BLaER1 treated with 17β-estradiol and CSF1 and Interleukin-3, amounts not matched to agents 10 nM and 100 nM (cell line): Measurements from ENCODE around the gene TTLL5.

Experiments used
- H3K27ac ChIP-seq, 11 experiments: shearing (Covaris generic); formaldehyde crosslinking; 2 replicates each; pipeline ENCODE4 v1.8.1; 2022
- H3K27me3 ChIP-seq, 11 experiments: shearing (Covaris generic); formaldehyde crosslinking; 2 replicates each; pipeline ENCODE4 v1.8.1; 2022
- H3K36me3 ChIP-seq, 11 experiments: shearing (Covaris generic); formaldehyde crosslinking; 2 replicates each; pipeline ENCODE4 v1.8.1; 2022
- H3K4me1 ChIP-seq, 10 experiments: shearing (Covaris generic); formaldehyde crosslinking; 2 replicates each; pipeline ENCODE4 v1.8.1; 2022
- H3K4me2 ChIP-seq, 11 experiments: shearing (Covaris generic); formaldehyde crosslinking; 2 replicates each; pipeline ENCODE4 v1.8.1; 2022
- H3K4me3 ChIP-seq, 10 experiments: shearing (Covaris generic); formaldehyde crosslinking; 2 replicates each; pipeline ENCODE4 v1.8.1; 2022
- H3K9ac ChIP-seq, 11 experiments: shearing (Covaris generic); formaldehyde crosslinking; 2 replicates each; pipeline ENCODE4 v1.8.1; 2022
- H3K9me3 ChIP-seq, 11 experiments: shearing (Covaris generic); formaldehyde crosslinking; replicated peaks in 1 of 11; 2 replicates each; pipeline ENCODE4 v1.8.1; 2022
- H4K20me1 ChIP-seq, 11 experiments: shearing (Covaris generic); formaldehyde crosslinking; 2 replicates each; pipeline ENCODE4 v1.8.1; 2022
- Cebpa-rat ChIP-seq, 11 experiments: shearing (Covaris generic); IDR thresholded peaks; 2 replicates each; pipeline ENCODE4 v1.8.1; 2022

The TTLL5 gene

DNA sequence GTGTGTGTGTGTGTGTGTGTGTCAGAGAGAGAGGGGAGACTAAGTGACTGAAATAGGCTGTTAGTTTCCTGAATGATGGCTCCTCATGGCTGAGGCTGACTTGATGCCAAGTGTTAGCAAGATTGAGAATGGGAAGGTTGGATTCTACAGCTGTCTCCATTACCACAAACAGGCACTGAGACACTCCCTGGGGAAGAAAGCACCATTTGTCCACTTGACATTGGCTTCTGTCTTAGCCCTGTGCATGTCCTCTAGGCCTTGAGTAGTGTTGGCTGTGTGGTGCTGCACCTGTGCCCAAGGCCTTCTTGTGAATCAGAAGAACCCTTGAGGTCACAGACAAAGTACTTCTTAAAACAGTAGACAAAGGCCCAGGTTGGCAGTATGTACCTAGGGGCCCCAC lies 16.0 kb upstream of the TTLL5 start:
- H3K4me1 ChIP-seq, result peaks cover 0 to 6% (median 0%) of the 10 kb centered on the region in 10 experiments; a peak in 2 of 20 replicates
- no peaks in the 10 kb centered on the region for H4K20me1 ChIP-seq
- no peak overlapping the region for H3K4me2 ChIP-seq
- no peaks in the 10 kb centered on the region for H3K9me3 ChIP-seq
- H3K27me3 ChIP-seq, result no peaks in the 10 kb centered on the region
- no peak overlapping the region for H3K27ac ChIP-seq
- H3K9ac ChIP-seq, result no peak overlapping the region
- no peak overlapping the region for H3K4me3 ChIP-seq
- H3K36me3 ChIP-seq, result peaks cover 9 to 93% (median 19%) of the 10 kb centered on the region in 11 experiments
- TF ChIP-seq Cebpa-rat (IDR thresholded peaks at IDR 0.05), result no peak

DNA sequence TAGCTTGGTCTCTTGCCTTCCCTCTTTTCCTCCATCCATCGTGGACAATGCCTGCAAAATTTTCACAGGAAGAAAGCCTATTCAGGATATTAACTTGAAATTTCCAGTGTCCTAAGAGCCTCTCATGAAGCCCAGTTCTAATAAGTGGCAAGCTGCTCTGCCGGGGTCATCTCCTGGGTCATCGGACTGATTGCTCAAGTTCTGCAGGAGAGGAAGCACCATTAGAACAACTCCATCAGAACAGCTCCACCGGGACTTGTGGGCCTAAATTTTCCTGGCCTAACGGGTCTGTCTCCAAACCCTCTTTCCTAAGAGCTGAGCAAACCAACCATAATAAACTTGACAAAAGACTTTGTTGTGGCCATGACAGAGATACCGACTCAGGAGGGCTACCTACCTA lies 14.3 kb upstream of the TTLL5 start:
- peaks cover 26 to 94% (median 36%) of the 10 kb centered on the region in 11 experiments for H3K36me3 ChIP-seq
- H3K27ac ChIP-seq, result no peak overlapping the region
- H3K4me1 ChIP-seq, result peaks cover 0 to 5% (median 0%) of the 10 kb centered on the region in 10 experiments; a peak in 5 of 20 replicates
- no peaks in the 10 kb centered on the region for H3K27me3 ChIP-seq
- no peaks in the 10 kb centered on the region for H4K20me1 ChIP-seq
- H3K9me3 ChIP-seq, result no peaks in the 10 kb centered on the region
- no peak overlapping the region for H3K4me2 ChIP-seq
- TF ChIP-seq Cebpa-rat (IDR thresholded peaks at IDR 0.05), result no peak
- H3K4me3 ChIP-seq, result no peak overlapping the region
- H3K9ac ChIP-seq, result no peak overlapping the region

DNA sequence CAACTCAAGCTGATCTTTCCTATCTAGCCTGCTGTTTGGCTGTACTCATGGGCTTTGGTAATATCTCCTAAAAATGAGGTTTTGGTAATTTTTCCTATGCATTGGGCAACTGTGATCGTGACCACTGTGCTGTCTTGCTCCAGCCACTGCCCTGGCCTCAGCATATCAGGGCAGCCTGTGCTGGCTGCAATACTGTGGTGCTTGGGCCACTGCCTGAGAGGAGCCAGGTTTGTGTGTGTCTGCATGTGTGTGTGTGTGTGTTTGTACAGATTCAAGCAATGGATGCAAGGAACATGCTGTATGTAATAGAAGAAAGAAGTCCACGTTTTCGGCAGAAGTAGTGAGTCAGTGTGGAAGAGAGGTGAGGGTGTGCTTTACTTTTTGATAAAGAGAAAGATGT lies 13.4 kb upstream of the TTLL5 start:
- Histone ChIP-seq H3K9me3 (no peaks in the 10 kb centered on the region), H3K9ac (no peak overlapping the region), H3K27ac (no peak overlapping the region), H3K4me3 (no peak overlapping the region), H3K27me3 (no peaks in the 10 kb centered on the region), H3K4me2 (no peak overlapping the region), H3K36me3 (peaks cover 33 to 94% (median 43%) of the 10 kb centered on the region in 11 experiments), H4K20me1 (no peaks in the 10 kb centered on the region), H3K4me1 (peaks cover 0 to 11% (median 0%) of the 10 kb centered on the region in 10 experiments; a peak in 3 of 20 replicates)
- TF ChIP-seq Cebpa-rat (IDR thresholded peaks at IDR 0.05), result no peak

GRCh38 chr14:75648066-75648838 lies 12.8 kb upstream of the TTLL5 start:
- H3K27ac ChIP-seq, result no peak overlapping the region
- no peaks in the 10 kb centered on the region for H3K9me3 ChIP-seq
- H3K27me3 ChIP-seq, result no peaks in the 10 kb centered on the region
- no peak for TF ChIP-seq Cebpa-rat (IDR thresholded peaks at IDR 0.05)
- H3K4me1 ChIP-seq, result peaks cover 0 to 11% (median 0%) of the 10 kb centered on the region in 10 experiments; a peak in 3 of 20 replicates
- no peaks in the 10 kb centered on the region for H4K20me1 ChIP-seq
- no peak overlapping the region for H3K4me2 ChIP-seq
- peaks cover 37 to 91% (median 50%) of the 10 kb centered on the region in 11 experiments for H3K36me3 ChIP-seq
- no peak overlapping the region for H3K4me3 ChIP-seq
- no peak overlapping the region for H3K9ac ChIP-seq

DNA sequence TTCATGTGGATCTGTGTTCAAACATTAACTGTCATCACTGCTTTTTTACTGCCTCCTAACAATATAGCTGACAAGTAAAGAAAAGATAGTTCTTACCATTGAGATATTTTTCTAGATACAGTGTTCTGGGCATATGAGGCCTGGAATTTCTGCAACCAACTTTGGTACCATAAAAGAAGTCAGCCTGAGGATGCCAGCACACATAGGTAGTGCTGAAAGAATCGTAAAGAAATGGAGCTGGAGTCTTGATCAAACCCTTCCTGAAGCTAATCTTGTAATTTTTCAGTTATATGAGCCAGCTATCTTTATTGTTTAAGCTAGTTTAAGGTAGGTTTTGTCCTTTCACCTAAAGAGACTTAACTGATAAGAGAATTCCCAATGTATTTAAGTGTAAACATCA lies 11.7 kb upstream of the TTLL5 start:
- Histone ChIP-seq H3K27me3 (no peaks in the 10 kb centered on the region), H3K4me1 (peaks cover 0 to 11% (median 0%) of the 10 kb centered on the region in 10 experiments; a peak in 3 of 20 replicates), H3K36me3 (peaks cover 41 to 85% (median 54%) of the 10 kb centered on the region in 11 experiments), H3K9ac (no peak overlapping the region), H3K27ac (no peak overlapping the region), H3K4me3 (no peak overlapping the region), H3K4me2 (no peak overlapping the region), H4K20me1 (no peaks in the 10 kb centered on the region), H3K9me3 (no peaks in the 10 kb centered on the region)
- TF ChIP-seq Cebpa-rat (IDR thresholded peaks at IDR 0.05), result no peak

GRCh38 chr14:75649773-75650172 lies 11.3 kb upstream of the TTLL5 start:
- Histone ChIP-seq H3K27ac (no peak overlapping the region), H3K9ac (no peak overlapping the region), H3K4me3 (no peak overlapping the region), H3K4me2 (no peak overlapping the region), H3K27me3 (no peaks in the 10 kb centered on the region), H3K9me3 (no peaks in the 10 kb centered on the region), H3K4me1 (peaks cover 0 to 11% (median 0%) of the 10 kb centered on the region in 10 experiments; a peak in 3 of 20 replicates), H4K20me1 (peaks cover 0 to 4% (median 0%) of the 10 kb centered on the region in 11 experiments; a peak in 1 of 22 replicates), H3K36me3 (peaks cover 41 to 81% (median 57%) of the 10 kb centered on the region in 11 experiments)
- no peak for TF ChIP-seq Cebpa-rat (IDR thresholded peaks at IDR 0.05)

GRCh38 chr14:75650253-75651058 lies 10.6 kb upstream of the TTLL5 start:
- Histone ChIP-seq H3K4me1 (peaks cover 0 to 11% (median 0%) of the 10 kb centered on the region in 10 experiments; a peak in 3 of 20 replicates), H3K4me3 (no peak overlapping the region), H4K20me1 (peaks cover 0 to 7% (median 0%) of the 10 kb centered on the region in 11 experiments; a peak in 1 of 22 replicates), H3K4me2 (no peak overlapping the region), H3K9me3 (no peaks in the 10 kb centered on the region), H3K27ac (no peak overlapping the region), H3K27me3 (no peaks in the 10 kb centered on the region), H3K9ac (no peak overlapping the region), H3K36me3 (peaks cover 41 to 80% (median 62%) of the 10 kb centered on the region in 11 experiments)
- TF ChIP-seq Cebpa-rat (IDR thresholded peaks at IDR 0.05), result no peak

DNA sequence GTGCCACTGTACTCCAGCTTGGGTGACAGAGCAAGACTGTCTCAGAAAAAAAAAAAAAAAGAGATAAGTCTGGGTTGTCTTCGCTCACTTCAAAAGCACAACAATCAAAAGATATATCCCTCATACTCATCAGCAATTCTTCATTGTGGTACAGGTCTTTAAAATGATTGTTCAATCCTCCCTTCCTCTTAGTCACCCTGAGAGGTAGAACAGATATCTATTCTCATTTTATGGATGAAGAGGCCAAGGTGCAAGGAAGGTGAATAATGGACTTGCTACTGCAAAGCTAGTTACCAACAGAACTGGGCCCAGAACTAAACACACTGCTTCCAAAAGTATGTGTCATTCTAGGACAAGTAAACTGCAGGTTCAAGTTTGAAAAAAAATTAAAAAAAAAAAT lies 7.5 kb upstream of the TTLL5 start:
- Histone ChIP-seq H3K27me3 (no peaks in the 10 kb centered on the region), H3K27ac (no peak overlapping the region)
- TF ChIP-seq Cebpa-rat (IDR thresholded peaks at IDR 0.05), result no peak

DNA sequence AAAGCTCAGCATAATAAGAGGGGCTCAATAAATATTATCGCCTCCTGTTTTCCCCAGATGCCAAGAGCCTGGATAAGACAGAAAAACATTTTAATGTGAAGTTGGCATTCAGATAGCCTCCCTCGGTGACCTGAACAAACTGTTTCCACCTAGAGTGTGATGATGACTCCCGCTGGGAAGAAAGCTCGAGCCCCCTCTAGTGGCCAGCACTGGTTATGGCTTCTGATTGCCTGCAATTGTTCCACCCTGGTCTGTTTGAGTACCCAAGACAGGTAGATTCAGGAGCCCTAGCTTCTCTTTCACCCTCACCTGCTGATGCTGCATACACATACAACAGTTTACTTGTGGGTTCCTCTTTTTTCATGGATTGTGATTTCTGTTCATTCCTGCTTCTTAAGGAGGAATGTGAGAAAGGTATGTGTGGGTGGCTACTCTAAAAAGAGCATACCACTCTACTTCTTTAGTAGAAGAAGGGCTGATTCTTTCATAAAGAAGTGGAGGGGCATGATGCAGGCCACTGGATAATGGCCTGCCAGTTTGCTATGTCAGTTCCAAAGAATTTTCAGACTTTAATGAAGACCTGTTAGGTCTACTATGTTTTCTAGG lies 6.8 kb upstream of the TTLL5 start:
- TF ChIP-seq Cebpa-rat (IDR thresholded peaks at IDR 0.05), result no peak
- no peaks in the 10 kb centered on the region for H3K27me3 ChIP-seq
- H3K4me1 ChIP-seq, result peaks cover 0 to 11% (median 0%) of the 10 kb centered on the region in 10 experiments; a peak in 3 of 20 replicates
- peaks cover 0 to 7% (median 0%) of the 10 kb centered on the region in 11 experiments; a peak in 1 of 22 replicates for H4K20me1 ChIP-seq
- no peak overlapping the region for H3K4me2 ChIP-seq
- H3K4me3 ChIP-seq, result no peak overlapping the region
- H3K9me3 ChIP-seq, result no peaks in the 10 kb centered on the region
- H3K9ac ChIP-seq, result no peak overlapping the region
- peaks cover 32 to 78% (median 58%) of the 10 kb centered on the region in 11 experiments for H3K36me3 ChIP-seq
- H3K27ac ChIP-seq, result no peak overlapping the region

More for the DNA sequence above, 7.5 kb upstream of the TTLL5 start:
- no peak overlapping the region for H3K9ac ChIP-seq
- H3K9me3 ChIP-seq, result no peaks in the 10 kb centered on the region
- no peak overlapping the region for H3K4me2 ChIP-seq
- H4K20me1 ChIP-seq, result peaks cover 0 to 7% (median 0%) of the 10 kb centered on the region in 11 experiments; a peak in 1 of 22 replicates
- peaks cover 0 to 11% (median 0%) of the 10 kb centered on the region in 10 experiments; a peak in 3 of 20 replicates for H3K4me1 ChIP-seq
- H3K4me3 ChIP-seq, result no peak overlapping the region
- peaks cover 37 to 84% (median 64%) of the 10 kb centered on the region in 11 experiments for H3K36me3 ChIP-seq
